Heart left ventricle (tissue), 16 donors: ENCODE measurements around the gene HSPB6. TPM values are rescaled to one million over a fixed set of nuclear protein-coding genes. Genes with fewer than 3 reads are reported as not detected.

Experiments
- ATAC-seq, 4 donors: fragments of 200-7000 bp; cut with Tn5 transposase; one replicate each; pipeline ENCODE4 v1.9.1; 2020 to 2022; ENCODE audit warnings: moderate library complexity in 4 of 4, mild to moderate bottlenecking in 3 of 4, moderate number of reproducible peaks in 1 of 4
- DNase-seq, 5 donors: peaks; one replicate each; pipeline ENCODE4 v3.0.0-alpha.2; 2020
- H3K27ac ChIP-seq, 12 donors: fragments of 200-600 bp; sonication (generic) in 4 of 12; one replicate each; pipeline versions ENCODE4 v1.5.0 to v1.8.0; 2016 to 2022; ENCODE audit warnings: mild to moderate bottlenecking in 2 of 12
- H3K27me3 ChIP-seq, 9 donors: fragments of 200-600 bp; sonication (generic) in 2 of 9; one replicate each; pipeline versions ENCODE4 v1.5.1 to v1.8.0; 2016 to 2022; ENCODE audit warnings: mild to moderate bottlenecking in 3 of 9
- H3K36me3 ChIP-seq, 9 donors: fragments of 200-600 bp; sonication (generic) in 2 of 9; one replicate each; pipeline versions ENCODE4 v1.5.0 to v1.8.0; 2018 to 2022; ENCODE audit warnings: mild to moderate bottlenecking in 2 of 9
- H3K4me1 ChIP-seq, 12 donors: fragments of 200-600 bp; sonication (generic) in 4 of 12; one replicate each; pipeline versions ENCODE4 v1.5.0 to v1.8.0; 2016 to 2022; ENCODE audit warnings: mild to moderate bottlenecking in 3 of 12
- H3K4me3 ChIP-seq, 12 donors: fragments of 200-600 bp; sonication (generic) in 4 of 12; one replicate each; pipeline versions ENCODE4 v1.5.0 to v1.8.0; 2017 to 2022; ENCODE audit warnings: mild to moderate bottlenecking in 9 of 12, moderate library complexity in 4 of 12
- H3K9me3 ChIP-seq, 12 donors: fragments of 200-600 bp; sonication (generic) in 4 of 12; one replicate each; pipeline versions ENCODE4 v1.5.0 to v1.8.0; 2016 to 2022; ENCODE audit warnings: mild to moderate bottlenecking in 1 of 12
- POLR2A ChIP-seq, 2 donors: fragments of 450-650 bp; IDR thresholded peaks; one replicate each; pipeline ENCODE4 v1.6.1; 2017; ENCODE audit warnings: antibody characterized with exemption in 2 of 2, mild to moderate bottlenecking in 2 of 2, moderate library complexity in 2 of 2
- WGBS, 4 donors: extraction: QIAGEN DNeasy Blood & Tissue Kit in 2 of 4; methylation state at CpG; one replicate each; pipeline versions ENCODE4 v1.1.5 to v1.1.7; 2013 to 2018; 5-methylcytosine and 5-hydroxymethylcytosine counted together
- intact Hi-C, 10 donors: fragments of 100-400 bp; cut with DNase I; formaldehyde crosslinking; loops; one replicate each; pipeline versions ENCODE4 v1.11.1 to v1.14.2; 2022
- polyA plus RNA-seq, 2 donors: library from polyadenylated mRNA; stranded (reverse); fragments of 200-250 nt; gene quantifications; one replicate each; pipeline ENCODE4 v1.2.3, GENCODE V29; 2013
- total RNA-seq, 9 donors: library from RNA; depleted of rRNA in 2 of 9; stranded (reverse); fragments of >200 nt in 2 of 9; fragmentation: NEBNext Ultra II Directional in 3 of 9; extraction: Animal tissue kit (Norgen Biotek cat#: 25700) in 3 of 9; gene quantifications; one replicate each; pipeline versions ENCODE4 v1.1.0 to v1.2.4, GENCODE V29; 2016 to 2023
- TF ChIP-seq, protein P1 (sequence below), 12 donors: fragments of 200-600 bp; sonication (generic) in 4 of 12; IDR thresholded peaks; one replicate each; pipeline versions ENCODE4 v1.5.0 to v1.8.0; 2018 to 2022; ENCODE audit warnings: antibody characterized with exemption in 12 of 12, mild to moderate bottlenecking in 5 of 12
- donor health status: ischemic (EF 13 %, LVEDD 7.1; RV severe dilation, severe dysfunction).
- donor health status: healthy with polysubstance abuse.
- donor health status: DM: no; HTN: yes; CAD: no.
- donor health status: DM: no; HTN: no; CAD: no.
- donor health status: ischemic (EF 25% LVEDD 6.9; RV normal size, moderate dysfunction).
- donor health status: ischemic (EF 25% LVEDD 5.7; RV mildly dilated, moderate dysfunction).
- donor health status: healthy.
- donor health status: DM: yes; HTN: yes; CAD: no.
- donor health status: ischemic (EF 35%, LVEDD 5.7; RV mildly dilated, moderate dysfunction).
- donor health status: nonischemic (EF 11% LVEDD 7.7; RV severe dilation, severe dysfunction).
- donor health status: DM: yes; HTN: yes; CAD: no.
- donor health status: PGD.
- donor health status: ischemic (EF 29% LVEDD 5.4; RV normal size, mild dysfunction).
- donor health status: nonischemic (EF 23%, LVEDD 6.1; RV moderate dilation, normal function).

The HSPB6 gene
- total and polyA plus RNA-seq, 11 donors, result 156 to 1,012 (median 585) TPM

DNA sequence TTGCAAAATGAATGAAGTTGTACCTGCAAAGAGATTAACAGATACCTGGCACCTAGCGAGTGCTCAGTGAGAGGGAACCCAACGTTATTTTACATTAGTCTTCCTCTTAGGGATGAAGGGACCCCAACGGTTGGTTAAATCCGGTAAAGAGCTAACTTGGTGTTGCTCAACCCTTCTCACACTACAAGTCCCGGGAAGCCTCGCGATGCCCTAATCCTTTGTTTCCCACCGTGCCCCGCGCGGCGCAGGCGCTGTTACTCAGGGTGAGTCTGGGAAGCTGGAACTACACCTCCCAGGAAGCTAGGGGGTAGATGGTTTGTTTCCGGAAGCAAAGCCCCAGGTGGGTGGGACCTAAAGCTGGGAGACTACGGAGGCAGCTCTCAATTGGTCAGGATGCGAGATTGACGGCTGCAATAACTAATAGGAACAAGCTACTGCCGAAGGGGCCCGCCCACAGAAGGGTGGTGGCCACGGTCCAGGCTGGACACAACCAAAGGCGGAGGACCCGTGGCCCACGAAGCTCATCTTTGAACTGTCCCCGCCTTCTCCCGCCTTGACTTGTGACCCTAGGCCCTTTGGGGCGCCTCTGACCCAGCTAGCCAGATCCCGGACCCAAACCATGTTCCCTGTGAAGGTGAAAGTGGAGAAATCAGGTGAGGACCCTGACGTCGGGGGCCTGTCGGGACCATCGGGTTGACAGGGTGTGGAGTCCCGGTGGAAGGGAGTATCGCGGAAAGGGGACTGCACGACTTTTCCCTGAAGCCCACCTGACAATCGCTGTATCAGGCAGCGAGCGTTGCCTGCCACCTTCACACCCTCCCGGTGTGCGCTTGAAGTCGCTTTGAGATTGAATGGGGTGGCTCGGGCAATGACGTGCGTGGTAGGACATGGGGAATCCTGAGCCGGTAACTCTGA is 8.5 kb downstream of the HSPB6 start, which contains the start of gene LIN37:
LIN37 (plus strand) TSS at position 471 of the 915 bp plus-strand sequence; CDS start at position 620, 149 bp downstream.
- peaks cover 0 to 22% (median 15%) of the 10 kb centered on the region in 9 donors for H3K36me3 ChIP-seq
- no peaks in the 10 kb centered on the region for H3K27me3 ChIP-seq
- peak; percentile 83 to 90 (median 88) for ATAC-seq
- H3K9me3 ChIP-seq, result no peaks in the 10 kb centered on the region
- H3K4me1 ChIP-seq, result peaks cover 10 to 54% (median 32%) of the 10 kb centered on the region in 12 donors
- intact Hi-C loops, result loop anchor here in 4 of 10 donors (5.0 to 10.0 kb wide), 4 partner anchors 101 to 306 kb away; partner anchors contain the start of genes LRFN3 (in 2 of the 4), COX6B1 (in 1 of the 4), THAP8 (in 1 of the 4) and WDR62 (in 1 of the 4)
- 0 to 1% (median 1%) methylated on average over 35 to 45 of the region's 45 CpGs for WGBS, 4 donors
- H3K27ac ChIP-seq, result peak within 1 kb of the TSS in 11 of 12 donors; percentile 64 to 94 (median 80)
- H3K4me3 ChIP-seq, result peak within 1 kb of the TSS; percentile 64 to 95 (median 86)
- peak; percentile 98 to 100 (median 99) for DNase-seq
- TF ChIP-seq, protein P1, sequence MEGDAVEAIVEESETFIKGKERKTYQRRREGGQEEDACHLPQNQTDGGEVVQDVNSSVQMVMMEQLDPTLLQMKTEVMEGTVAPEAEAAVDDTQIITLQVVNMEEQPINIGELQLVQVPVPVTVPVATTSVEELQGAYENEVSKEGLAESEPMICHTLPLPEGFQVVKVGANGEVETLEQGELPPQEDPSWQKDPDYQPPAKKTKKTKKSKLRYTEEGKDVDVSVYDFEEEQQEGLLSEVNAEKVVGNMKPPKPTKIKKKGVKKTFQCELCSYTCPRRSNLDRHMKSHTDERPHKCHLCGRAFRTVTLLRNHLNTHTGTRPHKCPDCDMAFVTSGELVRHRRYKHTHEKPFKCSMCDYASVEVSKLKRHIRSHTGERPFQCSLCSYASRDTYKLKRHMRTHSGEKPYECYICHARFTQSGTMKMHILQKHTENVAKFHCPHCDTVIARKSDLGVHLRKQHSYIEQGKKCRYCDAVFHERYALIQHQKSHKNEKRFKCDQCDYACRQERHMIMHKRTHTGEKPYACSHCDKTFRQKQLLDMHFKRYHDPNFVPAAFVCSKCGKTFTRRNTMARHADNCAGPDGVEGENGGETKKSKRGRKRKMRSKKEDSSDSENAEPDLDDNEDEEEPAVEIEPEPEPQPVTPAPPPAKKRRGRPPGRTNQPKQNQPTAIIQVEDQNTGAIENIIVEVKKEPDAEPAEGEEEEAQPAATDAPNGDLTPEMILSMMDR (IDR thresholded peaks at IDR 0.05), result peak in 6 of 12 donors; percentile 13 to 54 (median 20)
- TF ChIP-seq POLR2A (IDR thresholded peaks at IDR 0.05), result peak; percentile 94 to 98

DNA sequence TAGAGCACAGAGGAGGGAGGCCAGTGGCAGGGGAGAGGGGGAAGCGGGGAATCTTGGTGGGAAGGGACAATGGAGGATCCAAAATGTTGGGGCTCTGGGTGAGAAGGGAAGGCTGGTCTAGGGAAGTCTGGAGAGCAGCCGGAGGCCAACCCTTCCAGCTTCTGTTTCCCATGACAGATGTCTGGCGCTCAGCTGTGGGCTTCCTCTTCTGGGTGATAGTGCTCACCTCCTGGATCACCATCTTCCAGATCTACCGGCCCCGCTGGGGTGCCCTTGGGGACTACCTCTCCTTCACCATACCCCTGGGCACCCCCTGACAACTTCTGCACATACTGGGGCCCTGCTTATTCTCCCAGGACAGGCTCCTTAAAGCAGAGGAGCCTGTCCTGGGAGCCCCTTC is 10.3 kb downstream of the HSPB6 start:
- Histone ChIP-seq H3K27ac (peak overlapping the region in 3 of 12 donors; percentile 99 to 100 (median 100)), H3K36me3 (peaks cover 0 to 16% (median 7%) of the 10 kb centered on the region in 9 donors), H3K27me3 (no peaks in the 10 kb centered on the region), H3K4me3 (peak overlapping the region in 7 of 12 donors; percentile 84 to 100 (median 90)), H3K4me1 (peaks cover 10 to 63% (median 32%) of the 10 kb centered on the region in 12 donors), H3K9me3 (no peaks in the 10 kb centered on the region)
- 84 to 89% (median 88%) methylated on average over 5 of the region's 5 CpGs for WGBS, 4 donors
- intact Hi-C loops, result loop anchor here in 4 of 10 donors (5.0 to 10.0 kb wide), 4 partner anchors 99 to 308 kb away; partner anchors contain the start of genes LRFN3 (in 2 of the 4), COX6B1 (in 1 of the 4), THAP8 (in 1 of the 4) and WDR62 (in 1 of the 4)
- no peak for DNase-seq
- no peak for TF ChIP-seq POLR2A (IDR thresholded peaks at IDR 0.05)
- TF ChIP-seq, protein P1 (IDR thresholded peaks at IDR 0.05), result no peak
- ATAC-seq, result no peak

DNA sequence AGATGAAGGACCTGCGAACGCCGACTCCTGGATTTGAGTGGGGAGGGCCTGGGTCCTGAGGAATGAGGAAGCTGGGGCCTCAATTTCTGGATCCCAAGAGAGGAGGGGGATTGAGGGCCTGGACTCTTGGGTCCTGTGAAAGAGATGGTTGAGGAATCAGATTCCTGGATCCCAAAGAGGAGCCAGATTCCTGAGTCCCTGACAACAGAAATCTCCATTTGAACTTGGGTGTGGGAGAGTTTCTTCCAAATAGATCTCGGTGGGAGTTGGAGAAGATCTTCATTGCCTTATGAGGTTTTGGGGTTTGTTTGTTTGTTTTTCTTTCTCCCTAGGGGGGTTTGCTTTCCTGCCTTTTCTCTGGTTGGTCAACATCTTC is 10.8 kb downstream of the HSPB6 start:
- TF ChIP-seq, protein P1 (IDR thresholded peaks at IDR 0.05), result no peak
- TF ChIP-seq POLR2A (IDR thresholded peaks at IDR 0.05), result no peak
- intact Hi-C loops, result loop anchor here in 4 of 10 donors (5.0 to 10.0 kb wide), 4 partner anchors 99 to 309 kb away; partner anchors contain the start of genes LRFN3 (in 2 of the 4), COX6B1 (in 1 of the 4), THAP8 (in 1 of the 4) and WDR62 (in 1 of the 4)
- WGBS, 4 donors, result 2 to 14% (median 9%) methylated on average over 4 of the region's 4 CpGs
- DNase-seq, result no peak
- Histone ChIP-seq H3K36me3 (peaks cover 0 to 16% (median 5%) of the 10 kb centered on the region in 9 donors), H3K27me3 (no peaks in the 10 kb centered on the region), H3K4me3 (peak overlapping the region; percentile 65 to 100 (median 90)), H3K9me3 (no peaks in the 10 kb centered on the region), H3K27ac (peak overlapping the region in 11 of 12 donors; percentile 63 to 100 (median 100)), H3K4me1 (peaks cover 10 to 67% (median 35%) of the 10 kb centered on the region in 12 donors)
- ATAC-seq, result no peak
